ENCODE results near the gene CFAP46.
"Not testable (repeated sequence)": the region's sequence is repeated elsewhere in the genome, so short reads cannot be mapped to it uniquely, and the experiment has no call there.

CFAP46 gene

GRCh38 chr10:132861116-132861691 lies 81.2 kb downstream of the CFAP46 start:
- DNase-seq (ENCODE audit: low read depth): no peak

DNA sequence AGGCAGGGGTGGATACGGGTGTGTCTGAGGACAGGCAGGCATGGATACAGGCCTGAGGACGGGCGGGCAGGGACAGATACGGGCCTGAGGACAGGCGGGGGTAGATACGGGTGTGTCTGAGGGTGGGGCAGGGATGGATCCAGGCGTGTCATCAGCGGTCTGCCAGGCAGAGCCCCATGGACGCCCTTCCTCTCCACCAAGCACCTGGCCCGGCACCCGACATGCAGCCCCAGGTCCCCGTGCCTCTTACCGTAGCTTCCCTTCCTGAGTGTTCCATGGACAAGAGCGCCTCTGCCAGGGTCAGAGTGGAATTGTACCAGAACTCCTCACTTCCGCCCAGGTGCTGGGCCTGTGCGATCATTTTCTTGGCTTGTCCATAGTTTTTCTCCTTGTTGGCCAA lies 81.8 kb downstream of the CFAP46 start:
- no peak for DNase-seq (ENCODE audit: low read depth)

DNA sequence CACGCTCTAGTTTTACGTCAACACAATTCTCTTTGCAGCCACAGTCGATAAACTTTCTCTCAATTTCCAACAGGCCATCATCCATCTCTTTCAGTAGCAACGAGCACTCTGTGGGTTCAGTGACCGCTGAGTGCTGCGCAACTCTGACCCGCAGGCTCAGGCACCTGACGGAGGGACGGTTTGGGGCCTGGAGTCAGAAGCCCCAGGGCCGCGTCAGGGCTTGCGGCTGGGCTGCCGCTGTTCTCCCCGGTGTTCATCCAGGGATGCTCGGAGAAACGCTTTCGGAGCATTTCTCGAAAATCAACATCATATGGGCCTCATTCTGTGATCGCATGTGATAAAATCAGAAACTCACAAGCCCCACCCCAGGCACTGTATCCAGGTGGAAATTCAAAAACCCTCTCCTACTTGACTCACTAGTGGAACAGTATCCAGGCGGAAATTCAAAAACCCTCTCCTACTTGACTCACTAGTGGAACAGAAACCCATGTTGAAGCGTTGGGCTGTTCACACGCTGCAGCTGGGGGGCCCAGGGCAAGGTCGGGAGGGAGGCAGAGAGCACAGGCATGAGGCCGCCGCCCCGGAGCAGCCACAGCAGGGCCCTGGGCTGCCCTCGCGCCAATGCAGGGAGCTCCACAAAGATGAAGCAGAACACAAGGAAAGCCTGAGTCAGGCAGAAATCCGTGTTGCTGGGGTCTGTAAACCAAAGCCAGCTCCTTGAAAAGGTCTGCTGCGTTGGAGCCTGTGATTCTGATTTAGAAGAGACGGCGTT lies 83.1 kb downstream of the CFAP46 start:
- DNase-seq (ENCODE audit: low read depth): no peak

GRCh38 chr10:132858121-132859081 lies 84.0 kb downstream of the CFAP46 start:
- DNase-seq (ENCODE audit: low read depth): no peak

DNA sequence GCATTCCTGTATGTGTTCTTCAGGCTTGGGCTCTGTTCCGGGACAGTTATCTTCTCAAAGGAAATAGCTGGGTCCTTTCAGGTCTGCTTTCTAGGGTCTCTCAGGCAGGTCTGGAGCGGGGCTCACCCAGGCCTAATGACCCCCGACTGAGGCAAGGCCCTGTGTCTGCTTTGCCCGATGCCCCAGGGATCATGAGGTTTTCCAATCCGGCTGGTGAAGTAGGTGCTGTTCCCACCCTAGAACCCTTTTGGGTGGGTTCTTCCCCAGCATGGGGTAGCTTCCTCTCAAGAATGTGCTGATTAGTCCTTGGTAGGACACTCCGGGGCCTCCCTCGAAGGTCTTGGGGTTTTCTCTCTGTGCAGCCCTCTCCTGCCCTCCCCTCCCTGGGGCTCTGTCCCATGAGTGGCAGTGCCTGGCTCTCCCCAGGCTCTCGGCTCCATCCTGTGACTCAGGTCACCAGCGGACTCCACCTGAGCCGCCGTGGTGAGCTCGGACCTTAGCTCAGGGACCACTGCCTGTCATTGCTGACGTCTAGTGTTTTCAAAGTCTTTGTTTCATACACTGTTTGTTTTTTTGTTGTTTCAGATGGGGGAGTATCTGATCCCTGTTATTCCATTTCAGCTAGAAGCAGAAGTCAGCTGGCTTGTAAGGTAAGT lies 85.4 kb downstream of the CFAP46 start:
- DNase-seq (ENCODE audit: low read depth): no peak

GRCh38 chr10:132855889-132856288 lies 86.5 kb downstream of the CFAP46 start:
- DNase-seq (ENCODE audit: low read depth): no peak

DNA sequence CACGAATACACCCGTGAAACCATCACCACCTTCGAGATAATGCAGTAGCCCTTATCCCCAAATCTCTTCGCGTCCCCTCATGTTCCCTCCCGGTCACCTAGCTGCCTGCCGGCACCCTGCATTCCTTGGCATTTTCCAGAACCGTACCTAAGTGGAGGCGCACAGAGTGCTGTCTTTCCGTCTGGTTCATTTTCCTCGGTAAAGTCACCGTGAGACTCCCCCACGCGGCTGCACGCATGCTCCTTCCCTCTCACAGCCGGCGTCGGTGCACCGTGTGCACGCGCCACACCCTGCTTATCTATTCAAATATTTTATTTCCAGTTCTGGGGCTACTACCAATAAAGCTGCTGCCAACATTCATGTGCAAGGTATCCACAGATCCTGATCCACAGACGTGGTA lies 90.9 kb downstream of the CFAP46 start:
- no peak for DNase-seq (ENCODE audit: low read depth)

DNA sequence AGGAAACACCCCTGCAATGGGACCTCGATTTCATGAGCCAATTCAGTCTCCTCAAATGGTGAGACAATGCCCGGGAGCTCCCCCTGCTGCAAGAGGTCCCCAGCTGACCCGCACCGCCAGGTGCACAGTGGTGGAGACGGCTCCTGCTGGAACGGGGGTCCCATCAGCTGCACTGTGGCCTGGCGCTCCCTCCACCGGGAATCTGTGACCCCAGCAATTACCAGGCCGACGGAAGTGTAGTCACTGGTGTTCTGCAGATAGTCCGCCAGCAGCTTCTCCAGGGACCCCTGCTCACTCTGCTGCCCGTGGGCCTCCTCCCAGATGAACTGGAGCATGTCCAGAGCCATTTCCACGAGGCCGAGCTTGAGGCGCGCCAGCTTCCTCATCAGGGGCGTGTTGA lies 91.5 kb downstream of the CFAP46 start:
- no peak for DNase-seq (ENCODE audit: low read depth)

DNA sequence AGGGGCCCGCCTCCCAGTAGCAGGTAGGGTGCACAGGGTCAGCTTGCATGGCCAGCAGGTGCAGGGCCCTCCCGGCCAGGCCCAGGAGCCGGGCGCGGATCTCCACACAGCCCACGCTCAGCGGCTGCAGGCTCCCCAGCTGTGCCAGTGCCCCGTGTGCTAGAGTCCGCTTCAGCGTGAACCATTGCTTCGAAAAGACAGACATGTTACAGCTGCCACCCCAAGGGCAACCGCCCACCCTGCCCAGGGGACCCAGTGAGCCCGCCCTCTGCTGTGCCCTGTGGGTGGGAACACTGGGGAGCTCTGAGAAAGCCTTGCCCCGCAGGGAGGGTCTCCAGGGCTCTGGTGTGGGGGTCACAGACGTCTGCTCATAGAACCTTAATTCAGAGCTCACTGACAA lies 92.1 kb downstream of the CFAP46 start:
- no peak for DNase-seq (ENCODE audit: low read depth)

DNA sequence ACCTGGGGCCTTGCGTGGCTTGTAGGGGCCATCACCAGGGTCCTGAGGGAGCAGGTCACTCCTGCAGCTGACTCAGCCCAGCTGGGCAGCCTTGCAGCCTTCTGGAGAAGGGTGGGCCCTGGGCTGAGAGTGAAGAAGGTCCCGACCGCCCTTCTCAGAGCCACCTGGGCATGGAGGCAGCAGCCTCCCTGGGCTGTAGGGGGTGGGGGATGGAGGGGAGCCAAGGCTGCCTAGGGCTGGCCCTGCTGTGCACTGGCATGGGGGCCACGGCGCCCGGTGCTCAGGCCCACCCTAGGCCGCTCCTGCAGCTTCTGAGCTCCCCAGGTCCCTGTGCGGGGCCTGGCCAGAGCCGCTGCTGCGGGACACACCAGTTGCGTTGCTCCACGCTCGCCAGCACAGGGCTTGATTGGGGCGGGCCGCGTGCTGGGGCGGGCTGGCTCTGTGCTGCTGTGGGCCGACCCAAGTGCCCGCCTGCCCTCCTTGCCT lies 92.8 kb downstream of the CFAP46 start:
- no peak for DNase-seq (ENCODE audit: low read depth)

DNA sequence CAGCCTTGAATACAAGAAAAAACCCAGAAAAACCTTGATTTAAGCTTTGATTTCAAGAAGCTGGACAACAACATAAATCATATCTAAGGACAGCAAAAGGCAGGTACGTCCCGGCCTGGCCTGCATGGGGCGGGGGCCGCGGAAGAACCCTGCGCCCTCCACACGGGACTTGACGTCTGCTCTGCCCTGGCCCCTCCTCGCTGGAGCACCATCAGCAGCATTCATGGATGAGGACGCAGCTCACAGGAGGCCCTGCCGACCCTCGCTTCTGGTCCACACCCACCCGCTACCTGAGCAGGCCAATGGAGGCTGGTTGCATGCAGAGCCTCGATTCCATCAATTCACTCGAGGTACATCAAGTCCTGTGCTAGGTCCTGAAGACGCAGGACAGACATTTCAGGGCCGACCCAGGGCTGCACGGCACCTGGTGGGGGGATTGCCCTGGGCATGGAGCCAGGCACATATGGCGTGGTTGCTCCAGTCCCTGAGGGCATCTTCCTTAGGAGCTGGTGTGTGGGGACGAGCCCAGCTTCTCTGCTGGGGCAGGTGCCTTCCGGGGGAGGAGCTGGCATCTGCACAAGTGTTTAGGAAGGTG lies 93.3 kb downstream of the CFAP46 start:
- no peak for DNase-seq (ENCODE audit: low read depth)

GRCh38 chr10:132848291-132848701 lies 94.1 kb downstream of the CFAP46 start:
- DNase-seq (ENCODE audit: low read depth): no peak

DNA sequence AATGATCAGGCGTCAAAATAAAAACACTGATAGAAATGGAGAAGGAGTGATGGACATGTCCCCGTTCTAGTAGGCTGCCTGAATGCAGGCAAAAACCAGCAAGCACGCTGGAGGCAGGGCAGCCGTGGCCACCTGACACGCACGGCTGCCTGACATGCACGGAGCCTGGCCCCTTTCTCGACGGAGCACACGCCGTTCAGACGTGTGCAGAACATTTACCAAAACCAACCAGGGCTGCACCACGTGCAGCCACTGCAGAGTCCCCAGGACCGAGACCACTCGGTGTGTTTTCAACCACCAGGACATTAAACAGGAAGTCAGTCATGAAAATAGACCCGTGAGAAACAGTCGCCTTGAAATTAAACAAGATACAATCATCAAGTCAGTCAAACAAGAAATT lies 94.5 kb downstream of the CFAP46 start:
- no peak for DNase-seq (ENCODE audit: low read depth)

DNA sequence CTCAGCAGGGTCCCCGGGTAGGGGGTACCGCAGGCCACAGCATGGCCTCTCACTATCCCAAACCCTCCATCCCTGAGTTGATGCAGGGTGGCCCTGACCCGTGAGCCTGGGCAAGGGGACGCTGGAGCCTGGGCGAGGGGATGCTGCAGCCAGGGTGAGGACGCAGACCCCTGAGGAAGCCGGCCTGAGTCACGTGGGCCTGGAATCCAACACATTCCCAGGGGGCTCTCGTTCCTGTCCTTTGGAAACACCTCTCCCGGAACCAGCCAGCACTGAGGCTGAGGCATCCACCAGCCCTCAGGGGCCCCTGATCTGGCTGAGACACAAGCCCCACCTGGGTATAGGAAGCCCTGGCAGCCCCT lies 95.0 kb downstream of the CFAP46 start:
- DNase-seq (ENCODE audit: low read depth): no peak

DNA sequence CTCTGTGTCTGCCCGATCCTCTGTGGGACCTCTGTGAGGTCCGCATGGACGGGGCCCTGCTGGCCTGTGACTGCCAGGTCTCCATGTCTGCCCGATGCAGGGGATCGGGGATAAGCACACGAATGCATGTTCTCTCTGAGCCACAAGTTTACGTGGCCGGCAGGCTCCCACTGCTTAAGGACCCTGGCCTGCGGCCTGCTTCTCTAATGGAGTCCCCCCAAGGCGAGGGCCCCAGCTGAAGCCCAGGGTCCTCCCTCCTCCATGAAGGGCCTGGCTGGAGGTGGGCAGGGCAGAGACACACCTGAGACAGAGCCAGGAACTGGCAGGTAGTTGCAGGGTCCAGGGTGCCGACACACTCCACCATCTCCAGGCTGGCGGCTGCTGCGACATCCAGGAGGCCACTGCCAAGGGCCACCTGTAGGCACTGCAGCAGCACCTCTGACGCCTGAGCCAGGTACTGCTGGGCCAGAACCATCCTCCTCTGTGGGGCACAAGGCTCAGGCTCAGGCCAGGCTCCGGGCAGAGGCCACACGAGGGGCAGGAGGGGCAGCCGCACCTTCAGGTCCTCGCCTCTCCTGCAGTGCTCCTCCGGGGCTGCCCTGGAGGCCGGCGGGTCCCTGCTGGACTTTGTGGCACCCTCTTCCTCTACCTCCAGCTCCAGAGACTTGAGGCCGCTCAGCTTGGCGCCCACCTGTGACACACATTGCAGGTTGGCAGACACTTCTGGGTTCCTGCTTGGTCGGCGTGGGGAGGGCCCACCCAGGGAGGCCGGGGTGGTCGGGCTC lies 95.5 kb downstream of the CFAP46 start:
- DNase-seq (ENCODE audit: low read depth): no peak

DNA sequence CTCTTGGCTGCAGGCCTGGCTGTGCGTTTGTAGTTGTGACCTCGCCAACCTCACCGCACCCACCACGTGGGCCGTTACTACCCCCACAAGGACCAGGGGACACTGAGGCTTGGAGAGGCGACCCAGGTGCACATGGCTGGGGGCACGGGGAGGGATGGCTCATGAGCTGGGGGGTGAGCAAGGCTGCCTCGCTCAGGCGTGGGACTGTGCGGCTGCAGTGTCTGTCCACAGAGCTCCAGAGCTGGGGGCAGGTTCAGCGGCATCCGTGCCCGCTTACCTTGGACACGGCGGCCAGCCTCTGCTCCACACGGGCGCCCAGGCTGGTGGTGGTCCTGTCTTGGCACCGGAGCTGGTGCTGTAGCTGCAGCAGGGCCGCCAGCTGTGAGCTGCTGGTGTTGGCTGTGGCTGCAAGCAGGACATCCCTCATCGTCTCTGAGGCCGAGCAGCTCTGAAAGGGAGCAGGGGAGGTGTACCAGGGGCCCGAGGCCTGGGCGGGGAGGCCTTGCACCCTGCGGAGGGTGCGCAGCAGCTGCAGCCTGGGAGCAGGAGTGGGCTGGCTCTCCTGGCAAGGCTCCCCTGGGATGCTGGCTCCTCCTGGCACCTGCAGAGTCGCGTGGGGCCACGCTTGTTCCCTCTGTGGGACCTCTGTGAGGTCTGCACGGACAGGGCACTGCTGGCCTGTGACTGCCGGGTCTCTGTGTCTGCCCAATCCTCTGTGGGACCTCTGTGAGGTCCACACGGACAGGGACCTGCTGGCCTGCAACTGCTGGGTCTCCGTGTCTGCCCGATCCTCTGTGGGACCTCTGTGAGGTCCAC lies 96.4 kb downstream of the CFAP46 start:
- no peak for DNase-seq (ENCODE audit: low read depth)

- DNase-seq (ENCODE audit: low read depth): no peak
Measured at GRCh38 chr10:132845041-132845551, 97.3 kb downstream of the CFAP46 start.

- DNase-seq (ENCODE audit: low read depth): no peak
Measured at GRCh38 chr10:132844069-132844809, 98.1 kb downstream of the CFAP46 start.

DNA sequence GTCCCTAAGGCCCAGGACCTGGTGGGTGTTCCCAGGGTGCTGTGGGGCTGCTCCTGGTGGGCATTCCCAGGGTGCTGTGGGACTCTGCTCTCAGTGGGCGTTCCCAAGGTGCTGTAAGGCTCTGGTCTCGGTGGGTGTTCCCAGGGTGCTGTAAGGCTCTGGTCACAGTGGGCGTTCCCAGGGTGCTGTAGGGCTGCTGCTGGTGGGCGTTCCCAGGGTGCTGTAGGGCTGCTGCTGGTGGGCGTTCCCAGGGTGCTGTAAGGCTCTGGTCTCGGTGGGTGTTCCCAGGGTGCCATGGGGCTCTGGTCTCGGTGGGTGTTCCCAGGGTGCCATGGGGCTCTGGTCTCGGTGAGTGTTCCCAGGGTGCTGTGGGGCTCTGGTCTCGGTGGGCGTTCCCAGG lies 99.1 kb downstream of the CFAP46 start:
- DNase-seq (ENCODE audit: low read depth): not testable (repeated sequence)
